HG02678 (cell line): ENCODE data around the gene MPRIP.
"Not testable (repeated sequence)": the region's sequence is repeated elsewhere in the genome, so short reads cannot be mapped to it uniquely, and the experiment has no call there.

Experiments used
- ATAC-seq: cut with Tn5 transposase; IDR thresholded peaks from one replicate; pipeline ENCODE4 v1.9.1; 2021; ENCODE audit warnings: mild to moderate bottlenecking, moderate library complexity; ENCODE audit not compliant: unreplicated experiment

MPRIP gene

DNA sequence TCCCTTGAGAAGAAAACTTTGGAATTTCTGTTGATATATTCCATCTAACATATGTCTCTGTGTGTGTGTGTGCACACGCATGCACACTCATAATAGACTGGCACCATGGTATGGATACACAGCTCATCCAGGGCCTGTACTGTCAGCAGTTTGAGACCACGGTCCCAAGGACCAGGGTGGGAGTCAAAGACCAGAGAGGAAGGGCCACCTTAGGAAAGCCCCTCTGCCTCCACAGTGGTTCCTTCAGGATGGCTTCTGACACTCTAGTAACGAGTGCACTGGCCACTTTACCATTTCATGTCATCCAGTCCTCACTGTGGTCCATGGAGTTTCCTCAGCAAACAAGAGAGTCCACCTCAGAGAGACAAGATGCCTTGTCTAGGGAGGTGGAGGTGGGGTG, 82.1 kb downstream of the MPRIP start:
- no peak for ATAC-seq

DNA sequence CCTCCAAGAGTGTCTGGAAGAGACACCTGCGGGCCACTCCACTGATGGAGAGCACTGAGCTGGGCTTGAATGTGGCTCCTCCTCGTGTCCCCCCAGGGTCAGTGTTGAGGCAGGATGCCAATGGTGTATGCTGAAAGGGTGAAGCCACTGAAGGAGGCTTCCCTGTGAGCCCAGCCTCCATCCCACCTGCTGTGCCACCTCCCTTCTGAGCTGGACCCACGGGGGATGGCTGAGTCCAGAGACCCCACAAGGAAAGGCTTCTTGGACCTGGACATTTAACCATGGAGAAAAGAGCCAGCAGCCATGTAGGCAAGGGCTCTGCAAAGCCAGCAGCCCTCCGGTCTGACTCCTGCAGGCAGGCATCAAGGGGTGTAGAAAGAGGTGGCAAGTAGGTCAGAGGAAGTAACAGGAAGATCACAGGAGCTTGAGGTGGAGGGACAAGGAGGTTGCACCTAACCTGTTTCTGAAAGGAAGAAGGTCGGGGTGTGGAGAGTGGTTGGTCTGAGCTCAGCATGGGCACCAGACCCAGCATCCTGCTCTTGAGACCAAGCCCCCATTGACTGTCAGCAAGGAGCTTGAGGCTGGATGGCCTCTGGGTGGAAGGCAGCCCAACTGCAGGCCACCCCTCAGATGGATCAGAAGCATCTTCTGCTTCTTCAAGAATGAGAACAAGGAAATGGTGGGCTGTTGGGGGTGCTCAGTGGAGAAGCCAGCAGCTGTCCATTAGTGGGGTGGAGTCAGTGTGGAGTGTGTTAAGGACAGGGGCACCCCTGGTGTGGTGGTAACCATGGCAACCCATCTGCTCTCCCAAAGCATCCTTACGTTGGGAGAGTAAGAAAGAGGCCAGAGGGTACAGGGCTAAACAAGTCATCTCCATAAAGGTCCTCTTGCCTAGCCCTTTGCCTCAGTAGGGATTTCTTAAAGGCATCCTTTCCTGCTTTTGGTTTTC, 83.2 kb downstream of the MPRIP start:
- ATAC-seq, result no peak

DNA sequence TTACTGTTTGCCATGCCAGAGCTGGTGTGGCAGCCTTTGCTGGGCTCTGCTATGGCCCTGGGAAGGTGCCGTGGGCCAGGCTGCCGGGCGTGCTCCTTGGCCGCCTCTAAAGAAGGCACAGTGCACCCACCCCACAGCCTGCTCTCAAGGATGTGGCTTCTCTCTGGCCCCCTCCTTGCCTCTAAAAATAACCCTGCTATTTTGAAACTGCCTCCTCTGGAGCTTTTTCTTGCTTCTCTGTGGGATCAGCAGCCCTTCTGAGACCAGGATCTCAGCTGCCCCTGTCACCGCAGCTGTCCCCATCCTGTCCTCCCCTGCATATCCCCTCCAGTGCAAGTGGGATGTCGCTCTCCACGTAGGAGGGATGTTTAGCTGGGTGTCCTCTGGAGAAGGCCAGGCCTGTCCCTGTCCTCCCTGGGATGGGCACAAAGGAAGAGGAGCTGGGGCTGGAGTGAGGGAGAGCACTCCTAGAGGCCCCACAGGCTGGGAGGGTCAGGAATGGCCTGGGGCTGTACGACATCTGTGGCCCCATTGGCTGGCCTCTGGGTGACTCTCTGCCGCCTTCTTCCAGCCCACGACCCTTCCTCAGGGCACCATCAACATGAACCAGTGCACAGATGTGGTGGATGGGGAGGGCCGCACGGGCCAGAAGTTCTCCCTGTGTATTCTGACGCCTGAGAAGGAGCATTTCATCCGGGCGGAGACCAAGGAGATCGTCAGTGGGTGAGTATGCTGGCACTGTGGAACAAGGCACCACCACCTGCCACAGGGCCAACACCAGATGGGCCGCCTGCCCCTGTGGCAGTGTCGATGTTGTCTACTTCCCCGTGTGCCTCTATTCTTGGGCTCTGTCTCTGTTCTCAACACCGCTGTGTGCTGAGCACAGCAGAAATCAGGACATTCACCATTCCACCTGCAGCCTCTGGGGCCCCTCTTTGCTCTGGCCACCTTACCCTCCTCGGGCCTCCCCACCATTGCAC, 84.2 kb downstream of the MPRIP start:
- ATAC-seq, result no peak

DNA sequence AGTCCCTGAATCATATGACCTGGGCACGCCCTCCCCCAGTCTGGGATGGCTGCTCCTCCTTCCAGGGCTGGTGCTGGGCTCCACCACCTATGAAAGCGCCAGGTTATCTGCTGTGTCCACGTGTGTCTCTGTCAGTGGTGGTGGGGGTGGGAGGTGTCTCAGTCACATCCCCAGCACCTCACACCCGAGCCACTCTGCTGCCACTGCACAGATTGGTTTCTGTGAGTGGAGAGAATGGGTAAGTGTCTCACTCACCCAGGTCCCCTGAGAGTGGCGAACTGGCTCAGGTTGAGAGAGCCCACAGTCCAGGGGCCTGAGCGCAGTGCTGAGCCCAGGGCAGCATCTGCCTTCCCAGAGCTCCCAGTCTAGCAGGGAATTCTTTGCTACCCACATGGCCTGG, 84.9 kb downstream of the MPRIP start:
- no peak for ATAC-seq

DNA sequence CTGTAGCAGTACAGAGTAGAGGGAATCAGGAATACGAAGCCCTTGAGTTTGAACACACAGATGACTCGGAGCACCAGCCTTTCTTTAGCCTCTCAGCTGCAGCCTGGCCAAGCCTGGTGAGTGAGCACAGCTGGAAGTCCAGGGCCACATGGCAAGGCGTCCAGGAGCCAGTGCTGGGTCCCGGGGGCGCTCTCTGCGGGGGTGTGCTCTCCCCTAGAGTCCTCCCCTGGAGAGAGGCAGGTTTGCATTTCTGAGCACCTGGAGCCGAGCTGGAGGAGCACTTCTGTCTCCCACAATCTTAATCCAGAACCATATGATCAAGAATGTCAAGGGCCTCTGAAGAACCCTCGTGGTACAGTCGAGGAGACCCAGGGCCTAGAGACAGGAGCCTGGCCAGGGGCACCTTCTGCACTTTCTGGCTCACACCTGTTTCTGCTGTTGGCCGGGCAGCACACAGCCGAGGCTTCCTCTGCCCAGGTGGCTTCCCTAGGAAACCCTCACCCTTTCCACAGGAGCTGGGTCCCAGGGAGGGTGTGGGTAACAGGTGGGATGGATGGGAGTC, 85.6 kb downstream of the MPRIP start:
- ATAC-seq, result no peak

DNA sequence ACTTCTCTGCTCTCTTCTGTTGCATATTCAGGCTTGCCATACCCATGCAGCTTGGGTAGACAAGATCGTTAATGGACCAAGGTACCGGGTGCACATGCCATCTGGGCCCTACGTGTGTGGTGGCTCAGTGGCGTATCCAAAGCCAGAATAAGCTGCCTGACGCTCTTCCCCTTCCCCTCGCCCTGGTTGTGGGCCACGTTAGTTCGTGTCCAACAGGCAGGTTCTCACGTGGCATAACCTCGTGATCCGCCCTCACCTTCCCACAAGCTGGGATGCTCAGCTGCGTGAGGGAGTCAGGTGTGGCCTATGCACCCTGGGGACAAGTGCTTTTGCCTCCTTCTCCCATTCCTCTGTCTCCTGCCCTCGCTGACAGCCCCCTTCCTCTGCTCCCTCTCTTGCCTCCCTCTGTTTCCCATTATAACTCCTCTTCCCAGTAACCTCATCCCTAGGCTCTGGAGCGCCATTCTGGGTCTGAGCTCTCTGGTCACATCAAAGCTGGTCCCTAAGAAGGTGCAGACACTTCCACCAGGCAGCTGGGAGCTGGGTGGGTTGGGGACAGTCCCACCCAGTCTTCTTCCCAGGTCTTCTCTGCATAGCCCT, 86.3 kb downstream of the MPRIP start:
- no peak for ATAC-seq

DNA sequence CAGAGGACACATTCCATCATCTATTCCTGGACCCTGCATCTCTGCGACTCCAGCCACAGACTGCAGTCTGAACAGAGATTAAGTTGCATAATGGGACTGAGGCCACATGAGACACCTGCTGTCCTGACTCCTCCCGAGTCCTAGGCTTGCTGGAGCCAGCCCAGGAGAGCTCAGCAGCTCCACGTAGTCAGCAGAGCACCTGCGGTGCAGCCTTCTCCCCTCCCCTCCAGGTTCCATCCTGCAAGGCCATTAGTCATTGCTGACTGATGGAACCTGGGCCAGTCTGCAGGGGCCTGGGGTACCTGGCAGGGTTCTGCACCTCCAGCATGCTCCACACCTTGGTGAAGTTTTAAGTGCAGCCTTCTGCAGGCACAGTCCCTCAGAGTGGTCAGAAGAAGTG, 87.2 kb downstream of the MPRIP start:
- ATAC-seq, result no peak

DNA sequence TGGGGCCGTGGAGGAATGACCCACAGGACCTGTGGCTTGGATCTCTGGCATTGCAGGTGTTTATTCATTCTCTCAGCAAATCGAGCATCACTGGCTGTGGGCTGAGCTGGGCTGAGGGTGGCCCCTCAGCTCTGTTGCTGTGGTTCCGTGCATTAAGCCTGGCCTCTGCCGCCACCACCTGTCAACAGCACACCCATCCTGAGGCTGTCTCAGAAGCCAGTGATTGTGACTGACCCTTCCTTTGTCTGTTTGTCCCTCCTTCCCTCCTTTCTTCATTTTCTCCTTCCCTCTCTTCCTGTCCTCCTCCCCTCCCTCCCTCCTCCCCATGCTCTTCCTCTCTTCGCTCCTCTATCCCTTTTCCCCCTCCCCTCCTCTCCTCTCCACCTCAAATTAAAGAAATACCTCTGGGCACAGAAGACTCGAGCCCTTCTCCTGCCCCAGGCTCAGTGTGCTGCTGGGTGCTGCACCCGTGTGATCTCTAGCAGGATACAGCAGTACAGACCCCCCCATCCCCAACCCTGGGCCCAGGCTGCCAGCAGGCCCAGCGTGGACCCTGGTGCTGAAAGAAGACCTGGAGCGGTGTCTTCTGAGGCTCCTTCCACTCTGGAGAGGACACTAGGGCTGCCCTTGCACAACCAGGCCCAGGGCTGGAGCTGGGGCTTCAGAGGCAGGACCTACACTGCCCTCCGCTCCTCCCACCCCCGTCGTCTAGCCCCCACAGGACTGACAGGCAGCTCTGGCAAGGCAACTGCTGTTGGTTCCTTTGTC, 88.0 kb downstream of the MPRIP start:
- ATAC-seq, result no peak

DNA sequence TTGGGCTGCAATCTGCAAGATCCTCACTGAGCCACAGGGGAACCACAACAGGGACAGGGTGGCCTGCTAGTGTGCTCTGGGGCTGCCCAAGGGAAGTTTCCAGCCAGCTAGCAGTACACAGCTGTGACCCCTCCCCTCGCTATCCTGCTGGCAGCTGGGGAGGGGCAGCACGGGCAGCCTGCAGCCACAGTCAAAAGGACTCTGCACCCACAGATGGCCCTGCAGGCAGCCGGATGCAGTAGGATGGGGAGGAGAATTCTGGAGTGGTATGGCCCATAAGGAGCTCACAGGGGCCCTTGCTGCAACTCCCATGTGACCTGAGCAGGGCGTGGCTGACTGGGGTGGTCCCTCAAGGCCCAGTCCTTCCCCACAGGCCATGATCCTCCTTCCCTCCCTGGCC, 89.6 kb downstream of the MPRIP start:
- ATAC-seq, result no peak

DNA sequence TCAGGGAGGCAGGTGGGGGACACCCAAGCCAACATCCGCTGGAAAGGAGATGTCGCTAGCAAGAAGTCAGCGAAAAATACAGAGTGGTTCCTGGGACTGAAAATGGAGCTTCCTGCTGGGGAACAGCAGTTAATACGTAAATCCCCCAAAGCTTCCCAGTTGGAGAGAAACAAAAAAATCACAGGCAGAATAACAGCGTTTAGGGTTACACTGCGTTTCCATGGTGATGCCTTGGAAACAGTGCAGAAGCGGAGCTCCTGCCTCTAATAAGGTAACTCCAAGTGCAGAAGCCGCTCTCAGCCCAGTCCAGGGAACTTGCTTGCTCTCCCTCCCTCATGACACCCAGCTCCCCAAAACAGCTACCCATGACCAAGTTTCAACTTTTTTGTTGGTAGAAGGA, 90.5 kb downstream of the MPRIP start:
- no peak for ATAC-seq

DNA sequence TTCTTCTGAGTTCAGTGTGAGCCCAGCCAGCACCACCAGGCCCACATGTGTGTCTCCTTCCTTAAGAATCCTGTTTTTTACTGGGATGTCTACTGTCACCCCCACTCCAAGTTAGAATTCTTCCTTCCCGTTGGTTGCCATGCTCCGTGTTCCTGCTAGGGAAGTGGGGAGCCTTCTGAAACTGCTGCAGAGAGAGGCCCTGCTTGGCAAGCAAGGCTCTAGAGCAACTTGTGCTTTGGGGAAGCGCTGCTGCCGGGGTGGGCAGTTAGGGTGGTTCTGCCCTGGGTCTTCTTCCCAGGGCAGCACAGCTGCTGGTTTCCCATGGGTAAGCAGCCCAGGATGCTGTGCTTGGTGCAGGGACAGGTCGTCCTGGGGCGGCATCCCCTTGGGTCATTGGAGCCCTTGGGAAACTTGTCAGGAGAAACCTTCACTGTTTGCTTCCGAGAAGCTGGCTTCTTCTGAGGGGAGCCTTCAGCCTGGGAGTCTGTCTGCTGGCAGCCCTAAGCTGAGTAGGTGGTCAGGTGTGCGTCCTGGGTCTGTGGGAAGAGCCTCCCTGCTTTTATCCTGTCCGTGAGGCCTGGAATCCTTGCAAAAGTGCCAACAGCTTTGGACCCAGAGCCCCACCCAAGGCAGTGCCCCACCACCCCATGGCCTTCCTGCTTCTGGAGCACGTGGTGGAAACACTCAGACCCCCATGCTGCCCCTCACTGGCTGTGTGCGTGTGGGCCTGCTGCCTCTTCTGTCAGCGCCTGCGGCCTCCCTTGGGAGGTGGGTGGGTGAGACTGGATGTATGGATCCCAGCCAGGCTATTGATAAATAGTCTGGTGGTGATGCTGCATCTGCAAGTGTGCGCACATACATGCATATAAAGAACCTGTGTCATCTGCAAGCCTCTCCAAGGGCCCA, 92.0 kb downstream of the MPRIP start:
- ATAC-seq, result no peak

DNA sequence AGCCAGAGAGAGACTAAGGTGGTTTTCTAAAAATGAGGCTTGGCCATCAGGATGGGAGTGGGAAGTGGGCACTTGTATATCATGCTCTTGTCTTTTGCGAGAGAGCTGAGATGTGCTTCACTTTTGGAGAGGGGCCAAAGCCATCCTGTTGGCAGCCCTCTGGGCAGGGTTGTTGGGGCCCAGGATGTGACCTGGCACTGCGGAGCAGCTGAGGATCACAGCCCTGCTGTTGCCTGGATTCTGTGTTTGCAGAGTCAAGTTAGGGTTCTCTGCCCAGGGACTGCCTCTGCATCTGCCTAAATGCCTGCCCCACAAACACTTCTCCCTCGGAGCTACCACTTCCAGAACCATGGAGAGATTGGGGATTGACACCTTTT, 92.7 kb downstream of the MPRIP start:
- ATAC-seq, result no peak

DNA sequence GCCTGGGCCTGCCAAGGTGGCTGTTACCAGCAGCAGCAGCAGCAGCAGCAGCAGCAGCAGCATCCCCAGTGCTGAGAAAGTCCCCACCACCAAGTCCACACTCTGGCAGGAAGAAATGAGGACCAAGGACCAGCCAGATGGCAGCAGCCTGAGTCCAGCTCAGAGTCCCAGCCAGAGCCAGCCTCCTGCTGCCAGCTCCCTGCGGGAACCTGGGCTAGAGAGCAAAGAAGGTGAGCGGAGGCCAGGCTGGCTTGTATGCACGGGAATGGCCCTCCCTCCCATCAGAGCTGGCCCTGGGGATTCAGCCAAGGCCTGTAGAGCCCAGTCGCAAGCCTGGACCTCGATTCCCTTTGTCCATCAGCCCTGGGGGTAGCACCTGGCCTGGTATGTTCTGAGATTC, 94.0 kb downstream of the MPRIP start:
- not testable (repeated sequence) for ATAC-seq

DNA sequence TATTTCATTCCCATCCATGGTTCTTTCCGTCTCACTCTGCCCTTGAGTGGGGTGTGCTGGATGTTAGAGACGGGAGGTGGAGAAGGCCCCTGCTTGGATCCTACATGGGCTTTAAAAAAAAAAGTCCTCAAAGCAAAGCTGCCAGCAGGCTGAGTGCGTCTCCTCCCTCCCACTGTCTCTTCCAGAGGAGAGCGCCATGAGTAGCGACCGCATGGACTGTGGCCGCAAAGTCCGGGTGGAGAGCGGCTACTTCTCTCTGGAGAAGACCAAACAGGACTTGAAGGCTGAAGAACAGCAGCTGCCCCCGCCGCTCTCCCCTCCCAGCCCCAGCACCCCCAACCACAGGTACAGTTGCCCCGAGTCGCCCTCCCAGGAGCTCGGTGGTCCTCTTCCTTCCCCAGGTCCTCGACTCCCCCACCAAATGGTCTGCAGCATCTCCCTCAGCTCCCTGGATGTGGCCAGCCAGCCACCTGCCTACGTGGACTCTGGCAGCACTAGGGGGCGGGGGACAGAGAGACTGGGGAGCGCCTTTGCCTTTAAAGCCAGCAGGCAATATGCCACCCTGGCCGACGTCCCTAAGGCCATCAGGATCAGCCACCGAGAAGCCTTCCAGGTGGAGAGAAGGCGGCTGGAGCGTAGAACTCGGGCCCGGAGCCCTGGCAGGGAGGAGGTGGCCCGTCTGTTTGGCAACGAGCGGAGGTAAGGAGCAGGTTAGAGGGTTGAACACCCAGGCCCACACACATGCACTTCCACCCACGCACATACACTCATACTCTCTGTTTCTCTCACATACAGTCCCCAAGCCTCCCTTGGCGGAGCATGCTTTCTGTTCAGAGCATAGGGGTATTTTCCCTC, 95.7 kb downstream of the MPRIP start:
- ATAC-seq, result peak; percentile 81

DNA sequence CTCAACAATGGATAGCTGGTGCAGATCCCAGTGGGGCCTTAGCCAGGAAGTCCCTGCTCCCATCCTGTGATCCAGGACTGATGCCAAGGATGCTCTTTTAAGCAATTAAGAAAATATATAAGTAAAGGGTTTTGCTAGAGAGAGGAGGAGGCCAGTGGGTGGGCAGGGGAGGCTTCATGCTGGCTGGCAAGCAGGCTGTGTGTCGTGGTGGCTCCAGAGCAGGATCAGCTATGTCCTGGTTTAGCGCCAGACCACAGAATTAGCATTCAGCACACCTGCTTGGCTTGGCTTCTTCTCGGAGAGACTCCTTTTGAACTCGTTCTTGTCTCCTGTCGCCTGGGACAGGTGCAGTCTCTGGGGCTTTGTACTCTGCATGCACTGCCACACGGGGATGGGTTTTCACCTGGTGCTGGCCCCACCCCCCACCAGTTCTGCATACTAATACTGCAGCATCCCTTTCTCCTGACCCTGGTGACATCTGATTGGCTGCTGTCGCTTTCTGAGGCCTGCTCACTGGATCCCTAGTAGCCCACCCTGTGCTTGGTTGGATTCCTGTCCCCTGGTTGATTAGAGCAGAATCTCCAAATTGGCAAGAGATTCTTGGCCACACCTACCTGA, 97.8 kb downstream of the MPRIP start:
- ATAC-seq, result no peak

DNA sequence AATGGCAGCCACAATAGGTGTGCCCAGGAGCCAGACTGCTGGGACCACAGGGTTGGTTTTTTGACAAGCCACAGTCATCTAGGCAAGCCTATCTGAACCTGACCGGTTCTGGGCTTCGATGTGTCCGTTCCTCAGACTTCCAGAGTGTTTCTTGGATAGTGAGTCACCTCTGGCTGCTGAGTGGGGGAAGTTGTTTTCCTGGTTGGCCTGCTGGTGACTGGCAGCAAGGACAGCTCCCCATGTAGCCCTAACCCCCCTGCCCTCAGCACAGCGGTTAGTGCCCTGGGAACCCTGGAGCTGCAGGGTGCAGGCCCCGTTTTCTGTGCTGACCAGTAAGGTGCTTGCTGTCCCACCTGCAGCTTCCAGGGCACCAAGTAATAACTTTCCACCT, 98.3 kb downstream of the MPRIP start:
- no peak for ATAC-seq

DNA sequence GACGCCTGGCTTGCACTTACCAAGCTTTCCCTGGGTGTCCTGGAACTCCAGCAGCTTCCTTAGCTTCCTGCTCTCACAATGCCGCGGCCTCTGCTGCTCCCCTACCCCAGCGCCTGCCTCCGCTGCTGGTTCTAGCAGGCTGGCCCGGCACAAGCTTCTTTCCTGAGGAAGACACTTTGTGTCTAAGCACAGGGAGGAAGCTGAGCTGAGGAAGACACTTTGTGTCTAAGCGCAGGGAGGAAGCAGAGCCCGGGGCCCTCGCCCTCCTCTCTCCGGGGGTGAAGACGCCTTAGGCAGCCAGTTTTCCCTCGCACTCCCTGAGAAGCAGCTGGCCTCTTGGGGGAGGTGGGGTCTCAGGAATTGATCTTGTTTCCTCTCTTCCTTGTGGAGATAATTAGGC, 99.0 kb downstream of the MPRIP start:
- no peak for ATAC-seq
